GM21723 (cell line): Measurements from ENCODE around the gene SOBP.

ENCODE experiments used
- ATAC-seq: cut with Tn5 transposase; IDR thresholded peaks from one replicate; pipeline ENCODE4 v1.9.1; 2021; ENCODE audit warnings: mild to moderate bottlenecking, moderate library complexity; ENCODE audit not compliant: unreplicated experiment

Gene SOBP

GRCh38 chr6:107611094-107611810 lies 121.3 kb downstream of the SOBP start:
- no peak for ATAC-seq

- no peak for ATAC-seq
Observed at GRCh38 chr6:107612762-107613415, 123.0 kb downstream of the SOBP start.

GRCh38 chr6:107613651-107614379 lies 123.9 kb downstream of the SOBP start:
- no peak for ATAC-seq

- no peak for ATAC-seq
Observed at GRCh38 chr6:107614828-107615227, 124.9 kb downstream of the SOBP start.

- ATAC-seq, result no peak
Observed at GRCh38 chr6:107616775-107617174, 126.9 kb downstream of the SOBP start.

GRCh38 chr6:107617341-107617932 lies 127.5 kb downstream of the SOBP start:
- no peak for ATAC-seq

- peak; percentile 99 for ATAC-seq
Observed at GRCh38 chr6:107618672-107619071, 128.8 kb downstream of the SOBP start.

GRCh38 chr6:107620732-107621131 lies 130.8 kb downstream of the SOBP start:
- no peak for ATAC-seq

GRCh38 chr6:107621229-107621937 lies 131.5 kb downstream of the SOBP start:
- ATAC-seq, result no peak

GRCh38 chr6:107622269-107622668 lies 132.4 kb downstream of the SOBP start:
- ATAC-seq, result no peak

GRCh38 chr6:107624050-107624449 lies 134.1 kb downstream of the SOBP start:
- ATAC-seq, result no peak

GRCh38 chr6:107624541-107624940 lies 134.6 kb downstream of the SOBP start:
- ATAC-seq, result no peak

- no peak for ATAC-seq
Observed at GRCh38 chr6:107625264-107625663, 135.3 kb downstream of the SOBP start.

GRCh38 chr6:107626645-107627044 lies 136.7 kb downstream of the SOBP start:
- ATAC-seq, result no peak

- no peak for ATAC-seq
Observed at GRCh38 chr6:107627969-107628368, 138.1 kb downstream of the SOBP start.

GRCh38 chr6:107628878-107629277 lies 139.0 kb downstream of the SOBP start:
- no peak for ATAC-seq

GRCh38 chr6:107629548-107630129 lies 139.7 kb downstream of the SOBP start:
- no peak for ATAC-seq

- ATAC-seq, result no peak
Observed at GRCh38 chr6:107630348-107630977, 140.5 kb downstream of the SOBP start.

- ATAC-seq, result no peak
Observed at GRCh38 chr6:107632381-107633136, 142.6 kb downstream of the SOBP start.
